Mammary epithelial cell (primary cell): ENCODE results near the gene KAZN.

Experiments
- CTCF ChIP-seq, 2 donors: IDR thresholded peaks in 1 of 2; conservative IDR thresholded peaks in 1 of 2; 2 replicates each; pipeline ENCODE4 v1.5.1; 2011 to 2012; ENCODE audit warnings: inconsistent platforms in 2 of 2, low read length in 2 of 2, mild to moderate bottlenecking in 2 of 2, control low read depth in 1 of 2, low read depth in 1 of 2; ENCODE audit not compliant: insufficient read depth in 1 of 2; ENCODE audit errors: extremely low read depth in 1 of 2
- EZH2 ChIP-seq: IDR thresholded peaks from 2 replicates; pipeline ENCODE4 v1.6.1; 2012; ENCODE audit warnings: low read length, inconsistent platforms, borderline replicate concordance

- TF ChIP-seq CTCF (conservative IDR thresholded peaks at IDR 0.05 in 1 of 2, IDR thresholded peaks at IDR 0.05 in 1 of 2; ENCODE audit: extremely low read depth in 1 of 2, insufficient read depth in 1 of 2, low read depth in 1 of 2, low read length in 2 of 2) (no peak), EZH2 (no peak)
Measured at GRCh38 chr1:14961661-14962267, 363.3 kb downstream of the KAZN start.
